Measurements from ENCODE around the gene BTBD8.

DNA sequence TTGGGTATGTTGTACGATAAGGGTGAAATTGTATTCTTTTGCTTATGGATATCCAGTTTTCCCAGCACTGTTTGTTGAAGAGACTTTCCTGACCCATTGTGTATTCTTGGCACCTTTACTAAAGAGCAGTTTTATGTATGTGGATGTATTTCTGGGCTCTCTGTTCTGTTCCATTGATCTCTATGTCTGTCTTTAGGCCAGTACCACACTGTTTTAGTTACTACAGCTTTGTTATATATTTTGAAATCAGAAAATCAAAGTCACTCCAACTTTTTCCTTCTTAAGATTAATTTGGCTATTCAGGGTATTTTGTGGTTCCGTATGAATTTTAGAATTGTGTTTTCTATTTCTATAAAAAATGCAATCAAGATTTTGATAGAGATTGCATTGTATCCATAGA is 74.8 kb downstream of the BTBD8 start:
- no peak for TF ChIP-seq SMC3 (IDR thresholded peaks at IDR 0.05; ENCODE audit: low read depth, low read length)
- TF ChIP-seq CTCF (conservative IDR thresholded peaks at IDR 0.05; ENCODE audit: low read depth, low read length) = no peak
- no peak for TF ChIP-seq RAD21 (IDR thresholded peaks at IDR 0.05; ENCODE audit: low read length)
- TF ChIP-seq POLR2A (IDR thresholded peaks at IDR 0.05; ENCODE audit: low read depth, low read length) = no peak
- TF ChIP-seq MAZ (IDR thresholded peaks at IDR 0.05; ENCODE audit: borderline replicate concordance, low read depth, low read length) = no peak

All from IMR-90 (cell line).